WERI-Rb-1 (cell line): ENCODE data around the gene FRZB.

Experiments used
- DNase-seq: peaks from one replicate; pipeline ENCODE4 v3.0.0-alpha.2; 2020
- H3K27ac ChIP-seq: fragments of 250-450 bp; sonication (Bioruptor Pico); 2 replicates; pipeline ENCODE4 v1.5.1; 2020; ENCODE audit warnings: mild to moderate bottlenecking, moderate library complexity
- H3K27me3 ChIP-seq: fragments of 250-450 bp; sonication (Bioruptor Pico); 2 replicates; pipeline ENCODE4 v1.5.1; 2021; ENCODE audit warnings: mild to moderate bottlenecking, low read depth, moderate library complexity; ENCODE audit not compliant: insufficient read depth, severe bottlenecking
- H3K36me3 ChIP-seq: fragments of 250-450 bp; sonication (Bioruptor Pico); 2 replicates; pipeline ENCODE4 v1.5.1; 2020; ENCODE audit warnings: mild to moderate bottlenecking, moderate library complexity
- H3K4me3 ChIP-seq: 2 replicates; pipeline ENCODE4 v1.5.1; 2011; ENCODE audit warnings: low read depth, mild to moderate bottlenecking, control low read depth, low read length
- H3K9me3 ChIP-seq: fragments of 250-450 bp; sonication (Bioruptor Pico); 2 replicates; pipeline ENCODE4 v1.5.1; 2021; ENCODE audit warnings: mild to moderate bottlenecking, moderate library complexity; ENCODE audit not compliant: severe bottlenecking
- CTCF ChIP-seq: IDR thresholded peaks from 2 replicates; pipeline ENCODE4 v1.5.1; 2011; ENCODE audit warnings: low read depth, mild to moderate bottlenecking, control low read depth, inconsistent platforms, low read length

Gene FRZB

DNA sequence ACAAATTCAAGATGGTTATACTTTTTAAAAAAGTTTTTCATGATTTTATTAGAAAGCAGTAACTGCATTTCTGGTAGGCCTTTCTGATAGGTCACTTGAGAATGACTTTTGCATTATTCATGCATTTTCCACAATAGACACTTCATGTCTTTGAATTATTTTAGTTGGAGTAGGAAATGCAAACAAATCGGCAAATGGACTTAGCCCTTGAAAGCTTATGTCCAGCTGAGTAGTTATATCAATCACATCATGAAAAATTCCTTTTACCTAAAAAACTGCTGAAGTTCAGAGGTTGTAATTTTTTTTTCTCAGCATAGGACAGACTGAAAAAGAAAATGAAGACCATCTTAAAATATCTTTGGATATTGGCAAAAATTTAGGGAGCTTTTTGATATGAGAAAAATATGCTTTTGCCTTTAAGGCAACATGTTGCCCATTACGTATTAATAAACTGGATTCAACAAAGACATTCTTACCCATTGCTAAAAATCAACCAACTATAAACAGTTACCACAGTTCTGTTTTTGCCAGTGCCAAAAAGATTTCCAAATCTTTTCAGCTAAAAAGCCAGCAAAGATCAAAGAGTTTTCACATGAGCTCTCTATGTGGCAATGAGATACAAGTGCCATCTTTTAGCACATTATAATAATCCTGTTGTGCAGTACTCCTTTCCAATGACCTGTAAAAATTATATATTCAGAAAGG lies 45.5 kb upstream of the FRZB start:
- H3K9me3 ChIP-seq: no peaks in the 10 kb centered on the region
- DNase-seq: no peak
- no peaks in the 10 kb centered on the region for H3K27me3 ChIP-seq
- H3K4me3 ChIP-seq: no peak overlapping the region
- no peaks in the 10 kb centered on the region for H3K36me3 ChIP-seq
- TF ChIP-seq CTCF: no peak
- no peak overlapping the region for H3K27ac ChIP-seq

DNA sequence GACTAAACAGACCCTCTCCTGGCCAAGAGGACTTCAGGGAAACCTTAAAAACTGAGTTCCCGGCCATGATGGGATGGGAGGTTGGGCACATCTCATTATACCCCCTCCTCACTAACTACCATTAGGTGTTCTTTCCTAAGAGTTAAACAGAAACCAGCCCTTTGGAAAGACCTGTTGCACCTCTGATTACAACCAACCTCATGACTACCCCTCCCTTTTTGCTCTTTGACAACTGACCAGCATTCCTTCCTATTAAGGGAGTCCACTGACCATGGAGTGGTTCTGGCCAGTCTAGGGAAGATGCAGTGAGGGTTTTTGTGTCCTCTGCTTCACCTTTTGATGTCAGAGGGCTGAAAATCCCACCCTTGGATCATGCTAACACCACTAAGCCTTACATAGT lies 44.5 kb upstream of the FRZB start:
- no peak for DNase-seq
- TF ChIP-seq CTCF: no peak
- H3K27me3 ChIP-seq: no peaks in the 10 kb centered on the region
- no peak overlapping the region for H3K27ac ChIP-seq
- no peaks in the 10 kb centered on the region for H3K9me3 ChIP-seq
- H3K36me3 ChIP-seq: no peaks in the 10 kb centered on the region
- H3K4me3 ChIP-seq: no peak overlapping the region

- Histone ChIP-seq H3K9me3 (no peaks in the 10 kb centered on the region), H3K27ac (no peak overlapping the region), H3K4me3 (no peak overlapping the region), H3K27me3 (no peaks in the 10 kb centered on the region), H3K36me3 (no peaks in the 10 kb centered on the region)
- no peak for TF ChIP-seq CTCF
- no peak for DNase-seq
Observed at GRCh38 chr2:182907081-182907830, 40.8 kb upstream of the FRZB start.

- Histone ChIP-seq H3K9me3 (no peaks in the 10 kb centered on the region), H3K27ac (no peak overlapping the region), H3K27me3 (no peaks in the 10 kb centered on the region), H3K36me3 (no peaks in the 10 kb centered on the region), H3K4me3 (no peak overlapping the region)
- TF ChIP-seq CTCF: no peak
- no peak for DNase-seq
Observed at GRCh38 chr2:182906454-182906853, 40.0 kb upstream of the FRZB start.

- no peaks in the 10 kb centered on the region for H3K27me3 ChIP-seq
- no peaks in the 10 kb centered on the region for H3K36me3 ChIP-seq
- H3K4me3 ChIP-seq: no peak overlapping the region
- no peak overlapping the region for H3K27ac ChIP-seq
- DNase-seq: no peak
- H3K9me3 ChIP-seq: no peaks in the 10 kb centered on the region
- no peak for TF ChIP-seq CTCF
Observed at GRCh38 chr2:182904844-182905243, 38.4 kb upstream of the FRZB start.
